Brain microvascular endothelial cell (primary cell): ENCODE measurements around the gene APCDD1.

Experiments
- DNase-seq: peaks from one replicate; pipeline ENCODE4 v3.0.0-alpha.2; 2020
- H3K27ac ChIP-seq: fragments of 250-450 bp; sonication (Bioruptor Pico); 2 replicates; pipeline ENCODE4 v1.5.1; 2020; ENCODE audit warnings: mild to moderate bottlenecking, moderate library complexity
- H3K27me3 ChIP-seq: fragments of 250-450 bp; sonication (Bioruptor Pico); replicated peaks from 2 replicates; pipeline ENCODE4 v1.5.1; 2020; ENCODE audit warnings: mild to moderate bottlenecking
- H3K36me3 ChIP-seq: fragments of 250-450 bp; sonication (Bioruptor Pico); replicated peaks from 2 replicates; pipeline ENCODE4 v1.5.1; 2020; ENCODE audit warnings: mild to moderate bottlenecking
- H3K4me3 ChIP-seq: 2 replicates; pipeline ENCODE4 v1.5.1; 2011; ENCODE audit warnings: low read depth, mild to moderate bottlenecking, control low read depth, low read length, moderate library complexity
- CTCF ChIP-seq: IDR thresholded peaks from 2 replicates; pipeline ENCODE4 v1.5.1; 2011; ENCODE audit warnings: low read depth, mild to moderate bottlenecking, moderate library complexity, low read length, control low read depth, inconsistent platforms; ENCODE audit errors: missing control alignments
- in situ Hi-C: cut with HindIII; loops from 2 replicates; pipeline ENCODE4 v1.10.0; 2017; ENCODE audit warnings: low sequenced_read_pairs, low pct_ligation_motif_present

The APCDD1 gene

DNA sequence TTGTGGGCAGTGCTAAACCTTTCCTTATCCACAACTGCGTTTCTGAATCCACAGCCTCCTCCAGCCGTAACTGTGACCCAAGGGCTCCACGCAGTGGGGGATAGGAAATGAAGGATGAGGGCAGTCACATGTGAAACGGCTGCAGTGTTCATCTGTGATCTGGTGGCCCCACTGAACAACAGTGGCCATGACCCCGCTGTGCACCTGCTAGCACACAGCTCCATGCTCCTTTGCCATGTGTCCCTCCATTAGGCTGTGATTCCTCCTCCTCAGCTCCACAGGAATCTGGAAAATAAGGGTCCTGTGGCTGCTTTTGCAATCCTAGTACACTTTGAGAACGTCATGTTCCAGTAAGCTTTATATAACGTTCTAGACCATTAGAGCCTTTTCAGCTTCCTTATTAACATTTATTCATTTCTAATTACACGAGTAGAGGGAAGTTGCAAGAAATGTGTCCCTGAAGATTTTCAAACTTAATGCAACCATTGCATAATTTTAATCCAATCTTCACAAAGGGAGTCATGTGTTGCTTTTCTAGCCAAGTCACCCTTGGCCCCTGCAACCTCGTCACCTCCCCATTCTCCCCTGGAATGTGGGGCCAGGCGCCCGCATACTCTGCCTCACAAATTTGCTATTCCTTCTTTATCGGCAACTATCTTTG, 64.3 kb downstream of the APCDD1 start:
- Histone ChIP-seq H3K4me3 (no peak overlapping the region), H3K36me3 (no peaks in the 10 kb centered on the region), H3K27me3 (peaks cover 12% of the 10 kb centered on the region), H3K27ac (no peak overlapping the region)
- DNase-seq = peak; percentile 13
- in situ Hi-C loops = loop anchor here (10.0 kb wide), 1 partner anchor 544 kb away; no protein-coding TSS in a partner anchor
- peak; percentile 54 for TF ChIP-seq CTCF

DNA sequence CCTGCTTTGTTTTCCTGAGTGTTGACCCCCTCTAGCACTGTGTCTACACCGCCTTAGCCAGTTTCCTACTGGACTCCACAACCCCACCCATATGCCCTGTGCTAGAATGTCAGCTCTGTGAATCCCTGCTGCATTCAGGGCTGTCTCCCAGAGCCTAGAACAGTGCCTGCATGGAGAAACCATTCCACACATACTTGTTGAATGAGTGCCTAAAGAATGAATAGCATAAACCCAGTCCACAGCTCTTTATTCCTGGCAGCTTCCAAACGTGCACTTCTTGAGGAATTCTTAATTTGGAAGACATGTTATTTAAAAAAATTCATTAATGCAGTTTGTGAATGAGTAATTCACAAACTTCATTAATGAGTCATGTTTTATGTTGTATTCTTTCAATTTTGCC, 64.9 kb downstream of the APCDD1 start:
- H3K36me3 ChIP-seq = no peaks in the 10 kb centered on the region
- TF ChIP-seq CTCF = no peak
- no peak for DNase-seq
- no peak overlapping the region for H3K27ac ChIP-seq
- H3K4me3 ChIP-seq = no peak overlapping the region
- in situ Hi-C loops = loop anchor here (10.0 kb wide), 1 partner anchor 545 kb away; no protein-coding TSS in a partner anchor
- H3K27me3 ChIP-seq = peaks cover 12% of the 10 kb centered on the region

DNA sequence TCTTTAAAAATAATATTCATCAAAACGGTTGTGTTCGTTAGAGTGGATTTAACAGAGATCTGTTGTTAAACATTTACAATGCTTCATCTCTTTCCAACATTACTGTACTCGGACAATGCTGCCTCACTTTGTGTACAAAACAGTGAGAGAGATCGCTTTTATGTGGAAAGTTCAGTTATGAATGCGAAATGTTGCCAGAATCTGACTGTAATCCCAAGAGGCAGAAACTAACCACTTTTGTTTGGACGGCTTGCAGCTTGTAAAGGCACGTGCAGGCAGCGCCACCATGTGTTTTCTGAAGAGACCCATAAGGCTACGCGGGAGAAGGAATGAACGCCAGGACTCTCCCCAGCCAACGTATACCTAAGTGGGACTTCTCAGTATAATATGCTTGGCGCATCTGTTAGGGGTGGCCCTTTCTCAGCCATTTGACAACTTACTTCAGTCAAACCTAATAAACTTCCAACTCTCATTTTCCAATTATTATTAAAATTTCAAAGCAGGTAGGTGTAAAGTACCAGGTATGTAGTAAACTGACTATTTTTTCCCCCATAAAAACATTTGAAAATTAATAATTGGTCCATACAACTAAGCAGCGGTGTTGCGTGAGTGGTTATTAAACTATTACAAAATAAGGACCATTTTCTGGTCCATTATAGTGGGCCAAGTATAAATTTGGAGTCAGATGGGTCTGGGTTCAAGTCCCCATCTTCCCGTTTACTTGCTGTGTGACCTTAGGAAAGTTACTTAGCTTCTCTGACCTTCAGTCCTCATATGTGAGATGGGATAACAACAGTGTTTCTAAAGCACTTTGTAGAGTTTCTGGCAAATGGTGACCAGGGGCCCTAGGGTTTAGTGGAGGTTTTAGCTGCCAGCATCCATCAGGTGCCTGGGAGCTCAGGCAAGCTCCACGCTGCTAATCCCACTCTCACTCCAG, 65.8 kb downstream of the APCDD1 start:
- Histone ChIP-seq H3K27me3 (peaks cover 7% of the 10 kb centered on the region), H3K27ac (no peak overlapping the region), H3K36me3 (no peaks in the 10 kb centered on the region), H3K4me3 (no peak overlapping the region)
- peak; percentile 87 for DNase-seq
- TF ChIP-seq CTCF = peak; percentile 90
- in situ Hi-C loops = loop anchor here (10.0 kb wide), 1 partner anchor 545 kb away; no protein-coding TSS in a partner anchor

DNA sequence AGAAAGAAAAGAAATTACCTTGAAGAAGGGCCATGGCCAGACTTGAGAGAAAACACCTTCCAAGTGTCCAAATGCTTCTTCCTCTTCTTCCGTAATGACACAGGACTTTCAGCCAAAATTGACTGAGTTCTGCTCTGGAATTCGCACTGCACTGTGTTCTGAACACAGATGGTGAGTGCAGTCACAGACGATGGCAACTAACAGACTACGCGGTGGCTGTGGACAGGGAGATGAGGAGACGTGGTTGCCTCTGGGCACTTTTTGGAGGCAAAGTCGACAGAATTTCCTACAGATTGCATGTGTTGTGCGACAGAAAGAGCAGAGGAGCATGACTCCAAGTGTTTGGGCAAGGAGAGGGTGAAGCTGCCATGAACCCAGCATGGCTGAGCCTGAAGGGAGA, 67.1 kb downstream of the APCDD1 start:
- DNase-seq = no peak
- H3K4me3 ChIP-seq = no peak overlapping the region
- no peak for TF ChIP-seq CTCF
- H3K36me3 ChIP-seq = no peaks in the 10 kb centered on the region
- in situ Hi-C loops = no loop called here
- H3K27me3 ChIP-seq = peaks cover 2% of the 10 kb centered on the region
- H3K27ac ChIP-seq = no peak overlapping the region

DNA sequence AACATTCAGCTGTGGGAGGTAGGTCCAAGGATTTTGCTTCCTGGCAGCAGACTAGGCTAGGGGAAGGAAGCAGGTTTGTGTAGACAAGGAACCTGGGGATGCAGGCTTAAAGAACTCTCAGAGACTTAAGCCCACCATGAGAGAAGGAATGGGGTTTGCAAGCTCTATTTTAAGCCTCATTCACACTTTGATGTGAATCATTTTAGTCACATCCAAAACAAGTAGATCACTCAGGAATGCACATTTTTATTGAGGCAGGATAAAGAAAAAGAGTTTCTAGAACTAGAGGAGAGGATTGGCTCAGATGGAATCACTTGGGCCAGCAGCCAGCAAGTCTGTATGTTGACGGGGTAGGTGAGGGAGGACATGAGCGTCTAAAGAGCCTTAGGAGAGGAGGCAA, 68.1 kb downstream of the APCDD1 start:
- Histone ChIP-seq H3K27me3 (no peaks in the 10 kb centered on the region), H3K36me3 (no peaks in the 10 kb centered on the region), H3K27ac (no peak overlapping the region), H3K4me3 (no peak overlapping the region)
- TF ChIP-seq CTCF = no peak
- DNase-seq = no peak
- in situ Hi-C loops = no loop called here
